Fibroblast of lung (primary cell): ENCODE data around the gene GALNT18.

Source experiments
- CTCF ChIP-seq, 2 donors: IDR thresholded peaks in 1 of 2; conservative IDR thresholded peaks in 1 of 2; 1 replicate in 1 of 2; 2 replicates in 1 of 2; pipeline ENCODE4 v1.5.1; 2011 to 2012; ENCODE audit warnings: low read length in 2 of 2, control low read depth in 1 of 2, inconsistent platforms in 1 of 2, low read depth in 1 of 2, mild to moderate bottlenecking in 1 of 2
- EZH2 ChIP-seq: IDR thresholded peaks from 2 replicates; pipeline ENCODE4 v1.5.1; 2012; ENCODE audit warnings: low read length, control low read depth, mild to moderate bottlenecking; ENCODE audit errors: missing control alignments

DNA sequence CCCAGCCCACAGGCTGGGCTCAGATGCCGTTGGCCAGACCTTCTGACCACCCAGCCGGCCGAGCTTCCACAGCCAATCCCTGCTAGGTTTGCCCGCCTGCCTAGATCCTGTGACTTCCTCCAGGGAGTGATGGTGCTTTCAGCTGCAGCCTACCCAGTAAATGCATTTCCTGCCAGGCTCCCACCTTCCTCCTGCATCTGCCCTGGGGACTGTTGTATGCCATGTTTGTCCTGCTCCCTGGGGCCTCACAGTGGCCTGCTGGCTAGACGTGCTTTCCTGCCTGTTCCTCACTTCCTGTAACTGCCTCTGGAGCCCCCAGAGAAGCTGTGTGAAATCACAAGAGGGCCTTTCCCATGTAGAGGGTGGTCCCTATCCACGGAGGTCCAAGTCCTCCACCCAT is 86.2 kb downstream of the GALNT18 start:
- TF ChIP-seq CTCF (conservative IDR thresholded peaks at IDR 0.05 in 1 of 2, IDR thresholded peaks at IDR 0.05 in 1 of 2; ENCODE audit: low read depth in 1 of 2, low read length in 2 of 2) (no peak), EZH2 (no peak)
